GM21619 (cell line): ENCODE measurements around the gene NME5.
"Not testable (repeated sequence)": the region's sequence is repeated elsewhere in the genome, so short reads cannot be mapped to it uniquely, and the experiment has no call there.

Experiments
- ATAC-seq: cut with Tn5 transposase; IDR thresholded peaks from one replicate; pipeline ENCODE4 v1.9.1; 2021; ENCODE audit not compliant: unreplicated experiment

NME5 gene

DNA sequence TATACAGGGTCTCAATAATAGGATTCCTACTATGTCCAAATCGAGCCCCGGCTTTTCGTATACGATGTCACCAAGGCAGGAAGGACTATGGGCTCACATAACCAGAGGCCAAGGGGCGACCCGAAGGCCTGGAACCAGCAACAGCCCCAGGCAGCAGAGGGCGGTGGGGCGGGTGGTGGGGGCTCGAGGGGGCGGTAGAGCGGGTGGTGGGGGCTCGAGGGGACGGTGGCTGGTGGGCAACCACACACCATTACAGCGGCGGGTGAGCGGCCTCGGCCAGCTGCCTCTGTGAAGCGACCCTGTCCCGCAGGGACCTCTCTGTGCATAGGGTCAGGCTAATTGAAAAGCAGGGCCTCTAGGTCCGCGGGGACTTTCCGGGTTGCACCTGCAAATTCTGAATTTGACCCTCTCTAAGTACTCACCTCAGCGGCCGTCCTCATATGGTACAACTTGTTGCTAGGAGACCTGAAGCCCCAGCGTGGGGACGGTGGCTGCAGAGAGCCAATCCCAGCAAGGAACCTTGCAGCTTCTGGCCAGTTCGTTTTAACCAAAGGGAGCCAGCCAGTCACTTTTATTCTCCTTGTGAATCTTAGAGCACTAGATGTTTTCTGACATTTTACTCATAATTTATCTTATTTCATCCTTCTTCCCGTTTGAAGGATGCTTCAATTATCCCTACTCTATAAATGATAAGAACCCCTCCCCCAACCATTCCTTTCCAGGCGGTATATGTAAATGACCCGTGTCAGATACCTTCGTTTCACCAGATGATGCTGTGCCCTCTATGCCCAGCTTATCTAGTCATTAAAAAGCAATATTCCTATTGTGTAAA, at the start of gene NME5:
TSS of gene NME5 (minus strand) at position 480 of the 832 bp plus-strand sequence. CDS start 648 bp downstream, outside the sequence.
- ATAC-seq: no peak

DNA sequence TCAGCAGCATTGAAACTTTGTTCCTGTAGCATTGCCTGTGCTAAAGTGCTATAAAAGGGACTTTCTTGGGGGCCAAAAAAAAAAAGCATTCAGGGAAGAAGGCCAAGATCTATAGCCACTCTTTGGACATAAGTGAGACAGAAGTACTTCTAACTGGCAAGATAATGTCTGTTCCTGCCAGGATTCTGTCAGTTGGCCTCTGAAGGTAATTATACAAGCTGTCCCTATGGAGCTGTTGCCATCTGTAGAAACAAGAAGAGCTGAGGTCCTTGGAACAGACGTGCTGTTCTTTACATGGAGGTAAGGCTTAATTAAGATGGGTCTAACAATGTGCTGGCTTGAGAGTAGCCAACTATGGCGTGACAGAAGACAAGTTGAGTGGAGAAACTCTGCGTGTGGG, 49.4 kb upstream of the NME5 start:
- ATAC-seq: no peak

DNA sequence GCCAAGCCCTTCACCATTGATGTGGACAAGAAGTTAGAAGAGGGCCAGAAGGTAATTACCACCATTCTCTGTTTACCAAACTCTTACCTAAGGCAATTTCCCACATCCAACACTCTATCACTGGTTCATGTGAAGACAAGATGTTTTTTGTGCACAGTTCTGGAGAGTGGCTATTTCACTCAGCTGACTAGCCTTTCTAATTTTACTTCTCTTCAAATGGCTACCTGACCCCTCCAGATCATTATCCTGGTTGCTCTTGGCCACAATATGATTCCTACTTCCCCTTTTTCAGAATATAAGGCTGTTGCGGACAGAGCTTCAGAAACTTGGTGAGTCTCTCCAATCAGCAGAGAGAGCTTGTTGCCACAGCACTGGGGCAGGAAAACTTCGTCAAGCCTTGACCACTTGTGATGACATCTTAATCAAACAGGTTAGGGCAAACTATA, 46.8 kb upstream of the NME5 start:
- no peak for ATAC-seq

- no peak for ATAC-seq
Observed at GRCh38 chr5:138182808-138183207, 43.6 kb upstream of the NME5 start.

DNA sequence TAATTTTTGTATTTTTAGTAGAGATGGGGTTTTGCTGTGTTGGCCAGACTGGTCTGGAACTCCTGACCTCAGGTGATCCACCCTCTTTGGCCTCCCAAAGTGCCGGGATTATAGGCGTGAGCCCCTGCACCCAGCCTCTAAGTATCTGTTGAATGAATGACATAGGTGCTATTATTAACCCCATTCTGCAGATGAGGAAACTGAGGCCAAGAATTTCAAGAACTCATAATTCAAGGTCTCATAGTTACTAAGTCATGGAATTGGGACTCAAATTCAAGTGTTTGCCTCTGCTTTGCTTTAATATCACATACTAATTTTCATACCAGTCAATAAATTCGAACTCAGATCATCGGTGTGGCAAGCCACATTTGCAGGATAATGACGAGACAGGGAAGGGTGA, 41.6 kb upstream of the NME5 start:
- no peak for ATAC-seq

DNA sequence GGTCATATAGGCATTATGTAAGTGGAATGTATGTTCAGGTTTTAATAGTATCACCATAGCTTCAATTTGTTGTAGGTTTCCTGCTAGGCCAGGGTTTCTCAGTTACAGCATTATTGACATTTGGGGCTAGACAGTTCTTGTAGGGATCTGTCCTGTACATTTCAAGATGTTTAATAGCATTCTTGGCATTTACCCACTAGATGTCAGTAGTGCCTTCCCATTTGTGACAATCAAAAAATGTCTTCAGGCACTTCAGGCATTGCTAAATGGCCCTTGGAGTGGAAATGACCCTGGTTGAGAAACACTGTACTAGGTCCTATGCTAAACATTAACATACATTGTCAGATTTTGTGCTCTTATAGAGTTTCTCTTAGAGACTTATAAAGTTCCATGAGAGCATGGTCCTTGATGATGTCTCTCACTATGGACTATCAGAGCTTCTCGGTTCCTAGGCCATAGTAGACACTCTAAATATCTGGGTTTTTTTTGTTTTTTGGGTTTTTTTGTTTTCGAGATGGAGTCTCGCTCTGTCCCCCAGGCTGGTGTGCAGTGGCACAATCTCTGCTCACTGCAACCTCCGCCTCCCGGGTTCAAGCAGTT, 41.1 kb upstream of the NME5 start:
- ATAC-seq: no peak

DNA sequence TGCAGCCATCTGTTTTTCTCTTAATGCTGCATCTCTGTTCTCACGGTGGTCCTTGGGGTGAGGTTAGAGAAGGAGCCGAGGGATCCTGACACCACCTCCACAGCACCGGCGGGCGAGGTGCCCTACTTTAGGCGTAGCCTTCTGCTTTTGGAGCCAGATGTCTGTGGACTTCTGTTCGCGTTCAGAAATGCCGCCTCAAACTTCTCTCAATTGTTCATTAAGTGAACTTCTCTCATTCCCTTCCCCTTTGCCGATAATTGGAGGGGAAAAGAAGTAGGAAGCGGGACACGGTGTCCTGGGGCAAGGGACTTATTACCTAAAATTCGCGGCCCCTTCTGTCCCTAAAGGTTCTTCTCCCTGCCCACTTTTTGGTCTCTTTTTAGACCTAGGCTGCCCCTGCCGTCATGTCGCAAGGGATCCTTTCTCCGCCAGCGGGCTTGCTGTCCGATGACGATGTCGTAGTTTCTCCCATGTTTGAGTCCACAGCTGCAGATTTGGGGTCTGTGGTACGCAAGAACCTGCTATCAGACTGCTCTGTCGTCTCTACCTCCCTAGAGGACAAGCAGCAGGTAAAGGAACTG, 40.1 kb upstream of the NME5 start:
- ATAC-seq: no peak

DNA sequence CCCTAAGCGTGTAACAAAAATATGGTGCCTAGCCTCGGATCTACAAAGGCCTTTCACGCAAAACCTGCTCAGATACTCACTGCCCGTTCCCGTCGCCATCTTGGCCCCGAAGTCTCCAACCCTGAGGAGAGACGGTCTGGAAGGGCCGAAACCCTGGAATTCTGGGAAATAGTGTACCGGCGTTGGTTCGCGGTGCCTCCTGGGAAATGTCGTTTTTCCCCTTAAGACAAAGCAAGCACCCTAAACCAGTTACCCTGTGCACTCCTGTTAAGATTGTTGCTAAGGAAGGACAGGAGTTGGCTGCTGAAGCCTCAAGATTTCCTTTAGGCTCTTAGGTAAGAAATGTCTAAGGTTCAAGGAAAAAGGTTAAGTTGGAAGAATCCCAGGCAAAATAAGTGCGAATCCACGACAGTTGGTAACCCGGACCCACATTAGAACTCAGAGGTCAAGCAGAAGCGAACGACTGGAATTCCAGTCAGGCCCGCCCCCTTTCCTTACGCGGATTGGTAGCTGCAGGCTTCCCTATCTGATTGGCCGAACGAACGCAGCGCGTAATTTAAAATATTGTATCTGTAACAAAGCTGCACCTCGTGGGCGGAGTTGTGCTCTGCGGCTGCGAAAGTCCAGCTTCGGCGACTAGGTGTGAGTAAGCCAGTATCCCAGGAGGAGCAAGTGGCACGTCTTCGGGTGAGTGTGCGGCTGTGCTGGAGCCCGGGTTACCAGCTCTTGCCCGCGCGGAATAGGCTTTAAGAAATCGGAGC, 39.5 kb upstream of the NME5 start, which contains the start of the genes BRD8 and KIF20A:
TSS of gene BRD8 (minus strand) at position 115 of the 761 bp plus-strand sequence. CDS start at position 99, 16 bp downstream.
TSS of gene KIF20A (plus strand) at position 597 of the 761 bp plus-strand sequence. CDS start 569 bp downstream, outside the sequence.
- ATAC-seq: peak; percentile 86

GRCh38 chr5:138177941-138178515, 38.8 kb upstream of the NME5 start:
- ATAC-seq: no peak

DNA sequence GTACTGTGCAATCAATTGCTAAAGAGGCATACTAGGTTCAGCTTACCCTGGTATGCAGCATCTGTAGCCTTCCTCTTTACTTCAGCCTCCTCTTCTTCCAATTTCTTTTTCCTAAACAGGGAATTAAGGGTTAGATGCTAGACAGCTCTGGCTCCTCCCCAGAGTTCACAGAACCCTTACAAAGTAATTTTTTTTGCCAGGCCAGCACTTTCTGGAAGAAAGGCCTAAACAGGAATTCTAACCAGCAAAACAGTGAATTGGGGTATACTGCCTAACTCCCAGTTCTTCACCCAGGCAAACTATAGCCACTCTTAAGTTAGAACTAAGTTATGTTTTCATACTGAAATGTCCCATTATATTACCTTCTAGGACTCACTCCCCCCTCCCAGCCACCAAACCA, 31.1 kb upstream of the NME5 start:
- ATAC-seq: no peak

GRCh38 chr5:138169124-138169523, 29.9 kb upstream of the NME5 start:
- no peak for ATAC-seq

- no peak for ATAC-seq
Observed at GRCh38 chr5:138163721-138164120, 24.5 kb upstream of the NME5 start.

DNA sequence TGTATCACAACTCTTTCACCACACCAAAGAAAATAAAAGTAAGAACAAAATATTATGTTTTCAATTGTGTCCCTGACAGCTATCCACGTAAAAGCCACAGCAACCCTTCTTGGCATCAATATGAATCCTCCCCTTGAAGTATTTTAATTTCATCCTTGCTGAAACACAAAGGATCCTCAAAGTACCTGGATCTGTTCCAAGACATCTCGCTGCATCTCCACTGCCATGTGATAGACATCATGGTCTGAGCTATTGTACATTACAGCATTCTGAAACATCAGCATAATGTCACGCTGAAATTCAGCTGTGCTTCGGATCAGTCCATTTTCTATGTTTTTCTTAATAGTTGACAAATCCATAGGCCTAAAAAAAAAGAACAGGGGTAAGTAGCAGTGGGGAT, 21.5 kb upstream of the NME5 start:
- no peak for ATAC-seq

DNA sequence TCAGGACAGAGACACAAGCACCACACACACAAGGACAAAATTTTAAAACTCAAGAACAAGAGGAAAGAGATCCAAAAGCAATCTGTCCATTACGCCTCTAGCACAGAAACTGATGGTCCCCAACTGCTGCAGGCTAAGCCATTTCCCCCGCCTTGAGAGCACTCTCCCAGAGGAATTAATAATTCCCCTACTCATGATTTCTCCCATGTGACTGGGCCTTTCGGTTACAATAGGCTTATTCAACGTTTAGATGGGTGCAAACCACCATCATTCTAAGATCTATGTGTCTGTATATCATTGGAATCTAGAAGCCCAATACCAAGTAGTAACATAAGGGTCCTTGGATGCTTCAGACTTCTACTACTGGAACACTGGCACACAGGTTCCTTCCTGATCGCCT, 20.4 kb upstream of the NME5 start:
- ATAC-seq: no peak

- no peak for ATAC-seq
Observed at GRCh38 chr5:138157626-138158025, 18.4 kb upstream of the NME5 start.

DNA sequence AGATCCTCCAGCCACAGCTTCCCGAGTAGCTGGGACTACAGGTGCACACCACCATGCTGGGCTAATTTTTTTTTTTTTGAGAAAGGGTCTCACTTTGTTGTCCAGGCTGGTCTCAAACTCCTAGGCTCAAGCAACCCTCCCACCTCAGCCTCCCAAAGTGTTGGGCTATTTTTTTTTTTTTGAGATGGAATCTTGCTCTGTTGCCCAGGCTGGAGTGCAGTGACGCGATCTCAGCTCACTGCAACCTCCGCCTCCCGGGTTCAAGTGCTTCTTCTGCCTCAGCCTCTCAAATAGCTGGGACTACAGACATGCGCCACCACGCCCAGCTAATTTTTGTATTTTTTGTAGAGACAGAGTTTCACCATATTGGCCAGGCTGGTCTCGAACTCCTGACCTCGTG, 16.7 kb upstream of the NME5 start:
- ATAC-seq: not testable (repeated sequence)

DNA sequence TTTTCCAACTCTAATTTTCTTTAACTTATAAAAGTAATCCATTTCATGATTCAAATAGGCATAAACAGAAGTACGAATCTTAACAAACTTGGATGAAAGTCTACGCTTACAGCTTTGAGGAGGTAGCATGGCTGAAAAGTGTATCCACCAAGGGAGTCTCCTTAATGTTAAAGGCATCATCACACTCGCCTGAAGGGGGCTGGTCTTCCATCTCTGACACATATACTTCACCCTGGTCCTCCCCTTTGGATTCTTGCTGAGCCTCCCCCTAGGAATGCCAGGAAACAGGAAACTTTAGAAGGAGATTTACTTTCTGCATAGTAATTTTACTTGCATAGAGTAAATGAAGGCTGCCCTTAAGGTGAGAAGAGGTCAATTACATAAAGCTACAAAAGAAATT, 10.3 kb upstream of the NME5 start:
- no peak for ATAC-seq

DNA sequence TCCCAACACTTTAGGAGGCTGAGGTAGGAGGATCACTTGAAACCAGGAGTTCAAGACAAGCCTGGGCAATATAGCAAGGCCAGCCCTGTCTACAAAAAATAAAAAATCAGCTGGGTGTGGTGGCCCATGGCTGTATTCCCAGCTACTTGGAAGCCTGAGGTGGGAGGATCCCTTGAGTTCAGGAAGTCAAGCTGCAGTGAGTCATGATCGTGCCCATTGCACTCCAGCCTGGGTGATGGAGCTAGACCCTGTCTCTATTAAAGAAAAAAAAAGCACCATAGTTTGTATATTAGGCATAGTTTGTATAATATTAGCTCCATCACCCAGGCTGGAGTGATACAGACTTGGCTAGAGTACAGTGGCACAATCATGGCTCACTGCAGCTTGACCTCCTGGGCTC, 9.6 kb upstream of the NME5 start:
- no peak for ATAC-seq

DNA sequence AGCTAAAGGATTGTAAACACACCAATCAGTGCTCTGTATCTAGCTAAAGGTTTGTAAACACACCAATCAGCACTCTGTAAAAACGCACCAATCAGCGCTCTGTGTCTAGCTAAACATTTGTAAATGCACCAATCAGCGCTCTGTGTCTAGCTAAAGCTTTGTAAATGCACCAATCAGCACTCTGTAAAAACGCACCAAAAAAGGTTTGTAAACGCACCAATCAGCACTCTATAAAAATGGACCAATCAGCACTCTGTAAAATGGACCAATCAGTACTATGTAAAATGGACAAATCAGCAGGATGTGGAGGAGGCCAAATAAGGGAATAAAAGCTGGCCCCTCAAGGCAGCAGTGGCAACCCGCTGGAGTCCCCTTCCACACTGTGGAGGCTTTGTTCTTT, 4.3 kb upstream of the NME5 start:
- ATAC-seq: not testable (repeated sequence)

- no peak for ATAC-seq
Observed at GRCh38 chr5:138141734-138142133, 2.5 kb upstream of the NME5 start.

- ATAC-seq: no peak
Observed at GRCh38 chr5:138140268-138140667, 1.0 kb upstream of the NME5 start.
